IMR-90 (cell line): ENCODE measurements around the gene ACY1.

ENCODE experiments used
- CEBPB ChIP-seq: IDR thresholded peaks from 2 replicates; pipeline ENCODE4 v1.6.1; 2012; ENCODE audit warnings: low read depth, low read length, improper control_type of control experiment
- CHD1 ChIP-seq: IDR thresholded peaks from 2 replicates; pipeline ENCODE4 v1.6.1; 2012; ENCODE audit warnings: low read depth, low read length, improper control_type of control experiment
- CTCF ChIP-seq: conservative IDR thresholded peaks from 2 replicates; pipeline ENCODE4 v1.5.1; 2012; ENCODE audit warnings: mild to moderate bottlenecking, low read depth, low read length, improper control_type of control experiment
- MAFK ChIP-seq: IDR thresholded peaks from 2 replicates; pipeline ENCODE4 v1.6.1; 2012; ENCODE audit warnings: low read depth, low read length, improper control_type of control experiment
- POLR2A ChIP-seq: IDR thresholded peaks from 2 replicates; pipeline ENCODE4 v1.6.1; 2012; ENCODE audit warnings: mild to moderate bottlenecking, low read depth, low read length
- RAD21 ChIP-seq: IDR thresholded peaks from 2 replicates; pipeline ENCODE4 v1.6.1; 2012; ENCODE audit warnings: low read length, improper control_type of control experiment
- RFX5 ChIP-seq: IDR thresholded peaks from 2 replicates; pipeline ENCODE4 v1.8.0; 2012; ENCODE audit warnings: low read depth, mild to moderate bottlenecking, low read length, moderate library complexity
- USF2 ChIP-seq: fragments of 150-350 bp; IDR thresholded peaks from 2 replicates; pipeline ENCODE4 v1.6.1; 2017; ENCODE audit warnings: mild to moderate bottlenecking, antibody characterized with exemption, low read length, low read depth

DNA sequence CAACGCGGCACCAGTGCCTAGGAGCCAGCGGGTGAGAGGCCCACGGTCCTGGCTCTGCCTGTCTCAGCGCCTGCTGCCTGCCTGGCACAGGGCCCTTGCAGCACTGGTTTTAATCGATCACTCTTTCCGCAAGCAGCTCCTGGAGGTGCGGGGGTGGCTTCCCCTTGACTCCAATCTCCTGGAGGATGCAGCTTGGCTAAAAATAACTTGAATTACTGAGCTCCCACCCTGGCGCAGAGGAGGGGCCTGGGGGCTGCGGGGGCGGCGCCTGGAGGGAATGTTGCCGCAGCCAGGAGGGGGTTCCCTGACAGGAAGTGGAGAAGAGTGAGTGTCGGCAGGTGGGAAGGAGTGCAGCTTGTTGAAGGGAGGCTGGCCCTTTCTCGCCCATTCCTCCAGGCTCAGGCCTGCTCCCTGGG, 22.2 kb downstream of the ACY1 start:
- TF ChIP-seq POLR2A (no peak), RAD21 (peak; percentile 17; the same call in 1 of the 2 replicates), CTCF (no peak), MAFK (no peak), RFX5 (no peak), CHD1 (no peak), USF2 (no peak), CEBPB (no peak)
